Peyer's patch (tissue), 4 donors: ENCODE results near the gene GRK6. TPM values are rescaled to one million over a fixed set of nuclear protein-coding genes. Genes with fewer than 3 reads are reported as not detected.

Experiments
- DNase-seq, 3 donors: peaks; one replicate each; pipeline ENCODE4 v3.0.0-alpha.2; 2017 to 2019
- H3K27ac ChIP-seq, 4 donors: fragments of 200-600 bp; sonication (generic); one replicate each; pipeline ENCODE4 v1.5.1; 2016 to 2019
- H3K27me3 ChIP-seq, 2 donors: fragments of 200-600 bp; sonication (generic); one replicate each; pipeline ENCODE4 v1.5.1; 2019
- H3K36me3 ChIP-seq, 3 donors: fragments of 200-600 bp; sonication (generic); one replicate each; pipeline ENCODE4 v1.5.1; 2016 to 2019
- H3K4me1 ChIP-seq, 4 donors: fragments of 200-600 bp; sonication (generic); one replicate each; pipeline ENCODE4 v1.5.1; 2016 to 2019
- H3K4me3 ChIP-seq, 4 donors: fragments of 200-600 bp; sonication (generic); 1 replicate in 3 of 4; 2 replicates in 1 of 4; pipeline ENCODE4 v1.5.1; 2016 to 2019; ENCODE audit warnings: mild to moderate bottlenecking in 1 of 4
- H3K9me3 ChIP-seq, 4 donors: fragments of 200-600 bp; sonication (generic); one replicate each; pipeline ENCODE4 v1.5.1; 2016 to 2019; ENCODE audit warnings: mild to moderate bottlenecking in 1 of 4
- POLR2A ChIP-seq, 2 donors: fragments of 450-650 bp; IDR thresholded peaks; one replicate each; pipeline ENCODE4 v1.5.1; 2017; ENCODE audit warnings: antibody characterized with exemption in 2 of 2, mild to moderate bottlenecking in 2 of 2, moderate library complexity in 2 of 2
- total RNA-seq, 4 donors: library from RNA; depleted of rRNA; stranded (reverse); fragments of >200 nt; gene quantifications; one replicate each; pipeline ENCODE4 v1.1.0, GENCODE V29; 2016
- TF ChIP-seq, protein P1 (sequence below), 6 experiments: fragments of 450-650 bp in 4 of 6; fragments of 200-600 bp in 2 of 6; sonication (generic) in 1 of 6; IDR thresholded peaks; one replicate each; pipeline ENCODE4 v1.5.1; 2017 to 2019; ENCODE audit warnings: antibody characterized with exemption in 6 of 6, mild to moderate bottlenecking in 3 of 6, moderate library complexity in 1 of 6

GRK6 gene
- total RNA-seq, 4 donors from 2014 or later, result 36.2 to 140 (median 40.7) TPM

DNA sequence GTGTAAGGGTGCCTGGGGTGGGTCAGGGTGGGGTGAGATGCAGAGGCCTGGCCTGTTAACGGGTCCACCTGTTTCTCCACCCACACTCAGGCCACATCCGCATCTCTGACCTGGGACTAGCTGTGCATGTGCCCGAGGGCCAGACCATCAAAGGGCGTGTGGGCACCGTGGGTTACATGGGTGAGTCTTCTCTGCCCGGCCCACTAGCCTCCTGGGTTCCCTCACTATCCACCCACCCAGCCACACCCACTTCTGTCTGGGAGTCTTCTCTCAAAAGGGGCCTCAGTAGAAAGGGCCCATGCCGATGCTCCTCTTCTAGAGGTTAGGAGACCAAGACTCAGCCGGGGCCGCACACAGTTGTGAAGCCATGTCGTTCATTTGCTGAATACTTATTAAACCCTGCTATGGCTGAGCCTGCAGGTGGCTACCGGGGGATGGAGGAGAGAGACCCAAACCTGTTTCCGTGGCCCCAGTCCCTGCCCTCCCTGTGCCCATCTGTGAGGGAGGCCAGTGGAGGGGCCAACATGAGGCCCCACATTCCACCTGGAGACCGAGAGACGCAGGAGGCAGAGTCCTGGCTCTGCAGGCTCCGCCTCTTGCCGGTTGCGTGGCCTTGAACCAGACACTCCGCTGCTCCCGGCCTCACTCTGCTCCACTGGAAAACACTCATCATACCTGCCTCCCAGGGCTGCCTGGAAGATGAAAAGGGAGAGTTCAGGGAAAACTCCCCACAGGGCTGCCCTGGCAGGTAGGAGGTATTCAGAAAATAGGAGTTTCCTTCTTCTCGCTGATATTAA lies 8.7 kb downstream of the GRK6 start:
- peaks cover 0 to 84% (median 0%) of the 10 kb centered on the region in 3 donors for H3K36me3 ChIP-seq
- peaks cover 0 to 40% (median 22%) of the 10 kb centered on the region in 4 donors for H3K4me1 ChIP-seq
- no peak for TF ChIP-seq POLR2A (IDR thresholded peaks at IDR 0.05)
- TF ChIP-seq, protein P1, sequence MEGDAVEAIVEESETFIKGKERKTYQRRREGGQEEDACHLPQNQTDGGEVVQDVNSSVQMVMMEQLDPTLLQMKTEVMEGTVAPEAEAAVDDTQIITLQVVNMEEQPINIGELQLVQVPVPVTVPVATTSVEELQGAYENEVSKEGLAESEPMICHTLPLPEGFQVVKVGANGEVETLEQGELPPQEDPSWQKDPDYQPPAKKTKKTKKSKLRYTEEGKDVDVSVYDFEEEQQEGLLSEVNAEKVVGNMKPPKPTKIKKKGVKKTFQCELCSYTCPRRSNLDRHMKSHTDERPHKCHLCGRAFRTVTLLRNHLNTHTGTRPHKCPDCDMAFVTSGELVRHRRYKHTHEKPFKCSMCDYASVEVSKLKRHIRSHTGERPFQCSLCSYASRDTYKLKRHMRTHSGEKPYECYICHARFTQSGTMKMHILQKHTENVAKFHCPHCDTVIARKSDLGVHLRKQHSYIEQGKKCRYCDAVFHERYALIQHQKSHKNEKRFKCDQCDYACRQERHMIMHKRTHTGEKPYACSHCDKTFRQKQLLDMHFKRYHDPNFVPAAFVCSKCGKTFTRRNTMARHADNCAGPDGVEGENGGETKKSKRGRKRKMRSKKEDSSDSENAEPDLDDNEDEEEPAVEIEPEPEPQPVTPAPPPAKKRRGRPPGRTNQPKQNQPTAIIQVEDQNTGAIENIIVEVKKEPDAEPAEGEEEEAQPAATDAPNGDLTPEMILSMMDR (IDR thresholded peaks at IDR 0.05), result no peak
- peak overlapping the region in 1 of 4 donors; percentile 17 for H3K27ac ChIP-seq
- no peak overlapping the region for H3K4me3 ChIP-seq
- no peaks in the 10 kb centered on the region for H3K27me3 ChIP-seq
- no peaks in the 10 kb centered on the region for H3K9me3 ChIP-seq
- DNase-seq, result peak in 1 of 3 donors; percentile 44

DNA sequence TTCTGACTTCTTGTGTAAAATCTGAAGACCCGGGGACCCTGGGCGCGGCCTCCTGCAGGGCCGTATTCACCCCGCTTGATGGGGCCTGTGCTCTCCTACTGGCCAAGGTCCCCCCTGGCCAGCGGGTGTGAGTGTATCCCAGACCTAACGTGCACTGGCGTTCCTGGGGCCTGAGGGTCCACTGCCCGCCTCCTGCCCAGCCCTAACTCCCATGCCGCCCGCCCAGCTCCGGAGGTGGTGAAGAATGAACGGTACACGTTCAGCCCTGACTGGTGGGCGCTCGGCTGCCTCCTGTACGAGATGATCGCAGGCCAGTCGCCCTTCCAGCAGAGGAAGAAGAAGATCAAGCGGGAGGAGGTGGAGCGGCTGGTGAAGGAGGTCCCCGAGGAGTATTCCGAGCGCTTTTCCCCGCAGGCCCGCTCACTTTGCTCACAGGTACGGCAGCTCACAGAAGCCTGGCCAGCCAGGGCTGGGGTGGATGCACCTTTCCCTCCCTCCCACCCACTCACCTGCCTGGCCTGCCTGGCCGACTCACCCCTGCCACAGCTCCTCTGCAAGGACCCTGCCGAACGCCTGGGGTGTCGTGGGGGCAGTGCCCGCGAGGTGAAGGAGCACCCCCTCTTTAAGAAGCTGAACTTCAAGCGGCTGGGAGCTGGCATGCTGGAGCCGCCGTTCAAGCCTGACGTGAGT lies 9.5 kb downstream of the GRK6 start:
- peaks cover 0 to 32% (median 14%) of the 10 kb centered on the region in 4 donors for H3K4me1 ChIP-seq
- H3K36me3 ChIP-seq, result peaks cover 0 to 84% (median 0%) of the 10 kb centered on the region in 3 donors
- no peaks in the 10 kb centered on the region for H3K27me3 ChIP-seq
- H3K9me3 ChIP-seq, result no peaks in the 10 kb centered on the region
- no peak overlapping the region for H3K4me3 ChIP-seq
- TF ChIP-seq, protein P1 (IDR thresholded peaks at IDR 0.05), result no peak
- no peak for TF ChIP-seq POLR2A (IDR thresholded peaks at IDR 0.05)
- H3K27ac ChIP-seq, result no peak overlapping the region
- no peak for DNase-seq

DNA sequence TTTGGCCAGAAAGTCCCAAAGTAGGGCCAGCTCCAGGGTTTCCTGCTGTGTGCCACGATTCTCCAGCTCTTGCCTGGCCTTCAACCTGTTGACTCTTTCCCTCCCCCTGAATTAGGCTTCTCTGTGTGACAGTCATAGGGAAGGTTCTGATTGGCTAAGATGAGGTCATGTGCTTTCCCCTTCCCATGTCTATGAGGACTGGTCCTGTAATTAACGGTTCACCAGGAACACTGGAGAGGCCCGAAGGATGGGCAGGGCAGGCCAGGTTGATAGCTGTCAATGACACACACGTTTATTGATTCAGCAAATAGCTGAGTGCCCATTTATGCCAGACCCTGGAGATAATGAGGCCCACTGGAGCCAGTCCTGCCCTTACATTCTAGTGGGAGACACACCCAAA lies 11.1 kb downstream of the GRK6 start:
- Histone ChIP-seq H3K4me1 (peaks cover 0 to 16% (median 4%) of the 10 kb centered on the region in 4 donors), H3K36me3 (peaks cover 0 to 86% (median 0%) of the 10 kb centered on the region in 3 donors), H3K4me3 (no peak overlapping the region), H3K27ac (no peak overlapping the region), H3K27me3 (no peaks in the 10 kb centered on the region), H3K9me3 (no peaks in the 10 kb centered on the region)
- no peak for TF ChIP-seq POLR2A (IDR thresholded peaks at IDR 0.05)
- TF ChIP-seq, protein P1 (IDR thresholded peaks at IDR 0.05), result no peak
- DNase-seq, result no peak

DNA sequence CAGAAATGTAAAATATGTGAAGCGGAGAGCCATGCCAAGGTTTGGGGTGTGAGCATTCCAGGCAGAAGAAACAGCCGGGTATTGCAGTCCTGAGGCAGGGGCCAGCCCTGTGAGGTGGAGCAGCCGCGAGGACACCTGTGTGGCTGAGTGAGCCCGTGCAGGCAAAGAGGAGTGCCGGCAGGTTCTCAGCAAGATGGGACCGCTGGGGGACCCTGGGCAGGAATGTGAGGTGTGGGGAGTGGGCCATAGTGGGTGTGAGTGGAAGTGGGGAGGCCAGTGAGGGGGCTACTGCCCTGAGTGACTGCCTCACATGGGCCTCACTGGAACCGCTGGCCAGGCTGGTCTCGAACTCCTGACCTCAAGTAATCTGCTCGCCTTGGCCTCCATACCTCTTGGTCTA lies 12.0 kb downstream of the GRK6 start:
- H3K27ac ChIP-seq, result no peak overlapping the region
- no peak for DNase-seq
- peaks cover 0 to 7% (median 0%) of the 10 kb centered on the region in 4 donors for H3K4me1 ChIP-seq
- H3K36me3 ChIP-seq, result peaks cover 0 to 77% (median 0%) of the 10 kb centered on the region in 3 donors
- no peaks in the 10 kb centered on the region for H3K9me3 ChIP-seq
- no peaks in the 10 kb centered on the region for H3K27me3 ChIP-seq
- no peak for TF ChIP-seq POLR2A (IDR thresholded peaks at IDR 0.05)
- TF ChIP-seq, protein P1 (IDR thresholded peaks at IDR 0.05), result no peak
- H3K4me3 ChIP-seq, result no peak overlapping the region

DNA sequence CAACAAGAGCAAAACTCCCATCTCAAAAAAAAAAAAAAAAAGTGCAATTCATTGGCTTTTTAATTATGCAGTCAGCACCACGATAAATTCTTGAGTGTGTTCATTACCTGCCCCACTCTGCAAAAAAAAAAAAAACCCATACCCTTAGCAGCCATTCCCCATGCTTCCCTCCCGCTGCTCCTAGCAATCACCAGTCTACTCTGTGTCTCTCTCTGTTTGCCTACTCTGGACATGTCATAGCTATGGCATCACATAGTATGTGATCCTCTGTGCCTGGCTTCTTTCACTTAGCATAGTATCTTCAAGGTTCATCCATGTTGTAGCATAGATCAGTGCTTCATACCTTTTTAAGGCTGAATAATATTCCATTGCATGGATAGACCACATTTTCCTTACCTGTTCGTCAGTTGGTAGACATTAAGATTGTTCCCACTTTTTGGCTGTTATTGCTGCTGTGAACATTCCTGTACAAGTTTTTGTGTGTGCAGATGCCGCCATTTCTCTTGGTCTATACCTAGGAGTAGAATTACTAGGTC lies 13.1 kb downstream of the GRK6 start:
- no peak for TF ChIP-seq POLR2A (IDR thresholded peaks at IDR 0.05)
- TF ChIP-seq, protein P1 (IDR thresholded peaks at IDR 0.05), result no peak
- DNase-seq, result no peak
- Histone ChIP-seq H3K9me3 (no peaks in the 10 kb centered on the region), H3K4me3 (no peak overlapping the region), H3K4me1 (no peaks in the 10 kb centered on the region), H3K27ac (no peak overlapping the region), H3K27me3 (no peaks in the 10 kb centered on the region), H3K36me3 (peaks cover 0 to 66% (median 0%) of the 10 kb centered on the region in 3 donors)
